Measurements from ENCODE around the gene SPTBN4. TPM values are rescaled to one million over a fixed set of nuclear protein-coding genes. Genes with fewer than 3 reads are reported as not detected.

The SPTBN4 gene
- polyA plus RNA-seq, 1 donor from 2014 or later, result not detected

GRCh38 chr19:40603389-40604170 is 136.8 kb downstream of the SPTBN4 start:
- peak overlapping the region; percentile 64 to 98 (median 84) for H3K4me3 Mint-ChIP-seq
- no peaks in the 10 kb centered on the region for H3K36me3 Mint-ChIP-seq
- peaks cover 10 to 45% (median 32%) of the 10 kb centered on the region in 3 donors for H3K4me1 Mint-ChIP-seq
- H3K27ac Mint-ChIP-seq, result peak overlapping the region; percentile 64 to 92 (median 69)
- H3K27me3 Mint-ChIP-seq, result peaks cover 24% of the 10 kb centered on the region
- peaks cover 0 to 2% (median 0%) of the 10 kb centered on the region in 3 donors for H3K9me3 Mint-ChIP-seq

GRCh38 chr19:40604171-40604646 is 137.4 kb downstream of the SPTBN4 start:
- Mint-ChIP-seq H3K36me3 (no peaks in the 10 kb centered on the region), H3K27me3 (peaks cover 19% of the 10 kb centered on the region), H3K27ac (peak overlapping the region; percentile 64 to 92 (median 69)), H3K4me1 (peaks cover 10 to 43% (median 33%) of the 10 kb centered on the region in 3 donors), H3K9me3 (peaks cover 0 to 2% (median 0%) of the 10 kb centered on the region in 3 donors), H3K4me3 (peak overlapping the region; percentile 64 to 98 (median 84))

GRCh38 chr19:40604647-40605215 is 137.9 kb downstream of the SPTBN4 start:
- Mint-ChIP-seq H3K36me3 (no peaks in the 10 kb centered on the region), H3K4me3 (peak overlapping the region; percentile 64 to 92 (median 88)), H3K27ac (peak overlapping the region; percentile 64 to 91 (median 69)), H3K27me3 (peaks cover 14% of the 10 kb centered on the region), H3K9me3 (peaks cover 0 to 2% (median 0%) of the 10 kb centered on the region in 3 donors), H3K4me1 (peaks cover 12 to 40% (median 30%) of the 10 kb centered on the region in 3 donors)

- no peaks in the 10 kb centered on the region for H3K36me3 Mint-ChIP-seq
- H3K27ac Mint-ChIP-seq, result peak overlapping the region; percentile 64 to 91 (median 69)
- peaks cover 12 to 42% (median 34%) of the 10 kb centered on the region in 3 donors for H3K4me1 Mint-ChIP-seq
- peaks cover 0 to 2% (median 0%) of the 10 kb centered on the region in 3 donors for H3K9me3 Mint-ChIP-seq
- H3K4me3 Mint-ChIP-seq, result peak overlapping the region; percentile 64 to 92 (median 88)
- peaks cover 12% of the 10 kb centered on the region for H3K27me3 Mint-ChIP-seq
These were observed 138.6 kb downstream of the SPTBN4 start for GRCh38 chr19:40605216-40605971.

- Mint-ChIP-seq H3K4me3 (peak overlapping the region in 3 of 4 donors; percentile 64 to 85 (median 78)), H3K36me3 (no peaks in the 10 kb centered on the region), H3K9me3 (peaks cover 0 to 2% (median 0%) of the 10 kb centered on the region in 3 donors), H3K27ac (peak overlapping the region in 1 of 3 donors; percentile 64), H3K4me1 (peaks cover 16 to 44% (median 38%) of the 10 kb centered on the region in 3 donors), H3K27me3 (peaks cover 2% of the 10 kb centered on the region)
These were observed 140.8 kb downstream of the SPTBN4 start for GRCh38 chr19:40607311-40608239.

- no peaks in the 10 kb centered on the region for H3K27me3 Mint-ChIP-seq
- H3K27ac Mint-ChIP-seq, result peak overlapping the region in 1 of 3 donors; percentile 64
- no peaks in the 10 kb centered on the region for H3K36me3 Mint-ChIP-seq
- H3K4me3 Mint-ChIP-seq, result peak overlapping the region in 2 of 4 donors; percentile 34 to 85
- H3K9me3 Mint-ChIP-seq, result peaks cover 0 to 2% (median 0%) of the 10 kb centered on the region in 3 donors
- H3K4me1 Mint-ChIP-seq, result peaks cover 16 to 46% (median 36%) of the 10 kb centered on the region in 3 donors
These were observed 141.4 kb downstream of the SPTBN4 start for GRCh38 chr19:40608240-40608621.

GRCh38 chr19:40608957-40609356 is 142.2 kb downstream of the SPTBN4 start:
- Mint-ChIP-seq H3K4me1 (peaks cover 18 to 44% (median 33%) of the 10 kb centered on the region in 3 donors), H3K9me3 (peaks cover 0 to 1% (median 0%) of the 10 kb centered on the region in 3 donors), H3K27me3 (no peaks in the 10 kb centered on the region), H3K4me3 (peak overlapping the region; percentile 83 to 93 (median 87)), H3K27ac (peak overlapping the region; percentile 46 to 92 (median 63)), H3K36me3 (no peaks in the 10 kb centered on the region)

GRCh38 chr19:40609561-40610395 is 143.0 kb downstream of the SPTBN4 start:
- no peaks in the 10 kb centered on the region for H3K27me3 Mint-ChIP-seq
- peaks cover 18 to 43% (median 29%) of the 10 kb centered on the region in 3 donors for H3K4me1 Mint-ChIP-seq
- H3K27ac Mint-ChIP-seq, result peak overlapping the region; percentile 46 to 97 (median 68)
- H3K9me3 Mint-ChIP-seq, result no peaks in the 10 kb centered on the region
- H3K4me3 Mint-ChIP-seq, result peak overlapping the region; percentile 83 to 93 (median 87)
- H3K36me3 Mint-ChIP-seq, result no peaks in the 10 kb centered on the region

GRCh38 chr19:40610396-40611064 is 143.7 kb downstream of the SPTBN4 start:
- no peaks in the 10 kb centered on the region for H3K9me3 Mint-ChIP-seq
- peaks cover 23 to 44% (median 29%) of the 10 kb centered on the region in 3 donors for H3K4me1 Mint-ChIP-seq
- H3K27ac Mint-ChIP-seq, result peak overlapping the region; percentile 46 to 97 (median 68)
- no peaks in the 10 kb centered on the region for H3K27me3 Mint-ChIP-seq
- peak overlapping the region; percentile 83 to 93 (median 87) for H3K4me3 Mint-ChIP-seq
- no peaks in the 10 kb centered on the region for H3K36me3 Mint-ChIP-seq

GRCh38 chr19:40611096-40611495 is 144.3 kb downstream of the SPTBN4 start:
- Mint-ChIP-seq H3K36me3 (no peaks in the 10 kb centered on the region), H3K9me3 (no peaks in the 10 kb centered on the region), H3K4me3 (peak overlapping the region in 2 of 4 donors; percentile 85 to 93), H3K27me3 (no peaks in the 10 kb centered on the region), H3K27ac (peak overlapping the region; percentile 46 to 97 (median 68)), H3K4me1 (peaks cover 23 to 41% (median 27%) of the 10 kb centered on the region in 3 donors)

- Mint-ChIP-seq H3K9me3 (no peaks in the 10 kb centered on the region), H3K4me3 (peak overlapping the region; percentile 19 to 97 (median 64)), H3K27ac (peak overlapping the region; percentile 35 to 93 (median 74)), H3K36me3 (no peaks in the 10 kb centered on the region), H3K4me1 (peaks cover 23 to 35% (median 26%) of the 10 kb centered on the region in 3 donors), H3K27me3 (no peaks in the 10 kb centered on the region)
These were observed 145.3 kb downstream of the SPTBN4 start for GRCh38 chr19:40611900-40612698.

All from IgD-negative memory B cell (primary cell).